ENCODE results near the gene MKI67. TPM values are rescaled to one million over a fixed set of nuclear protein-coding genes. Genes with fewer than 3 reads are reported as not detected.

Gene MKI67
- total RNA-seq, 1 donor, result 38.7 TPM

- no peak for TF ChIP-seq CTCF (IDR thresholded peaks at IDR 0.05; ENCODE audit: insufficient read depth, low read length)
- DNase-seq (ENCODE audit: low read depth), result peak; percentile 31
- no peak overlapping the region for H3K4me3 ChIP-seq (ENCODE audit: low read depth, low read length)
Observed at GRCh38 chr10:128064108-128064969, 61.9 kb downstream of the MKI67 start.

- no peak overlapping the region for H3K4me3 ChIP-seq (ENCODE audit: low read depth, low read length)
- no peak for DNase-seq (ENCODE audit: low read depth)
- TF ChIP-seq CTCF (IDR thresholded peaks at IDR 0.05; ENCODE audit: insufficient read depth, low read length), result no peak
Observed at GRCh38 chr10:128063736-128064107, 62.5 kb downstream of the MKI67 start.

DNA sequence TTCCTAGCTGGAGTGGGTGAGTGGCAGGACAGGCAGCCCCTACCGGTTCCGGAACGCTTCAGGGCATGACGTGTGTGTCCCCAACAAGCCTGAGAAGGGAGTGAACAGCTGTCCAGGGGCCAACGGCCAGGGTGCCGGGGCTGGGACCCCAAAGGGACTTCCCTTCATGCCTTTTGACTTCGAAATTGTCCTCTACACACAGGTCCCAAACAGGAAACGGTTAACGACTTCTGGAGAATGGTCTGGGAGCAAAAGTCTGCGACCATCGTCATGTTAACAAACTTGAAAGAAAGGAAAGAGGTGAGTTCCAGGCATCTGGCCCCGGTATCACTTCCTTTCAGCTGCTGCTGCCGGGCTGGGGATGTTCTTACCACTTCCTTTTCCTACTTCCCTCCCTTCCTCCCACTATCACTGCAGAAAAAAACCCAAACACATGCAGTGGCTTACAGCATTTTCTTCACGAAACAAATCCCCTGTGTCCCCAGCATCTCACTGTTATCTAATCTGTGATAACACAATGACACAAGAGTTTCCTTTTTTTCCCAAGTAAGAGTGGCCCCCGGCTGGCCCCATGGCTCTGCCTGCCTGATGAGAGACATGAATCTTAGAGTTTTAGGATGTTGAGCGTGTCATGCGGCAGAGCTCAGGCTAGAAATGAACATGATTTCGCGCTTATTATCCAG is 63.2 kb downstream of the MKI67 start:
- no peak overlapping the region for H3K4me3 ChIP-seq (ENCODE audit: low read depth, low read length)
- DNase-seq (ENCODE audit: low read depth), result no peak
- TF ChIP-seq CTCF (IDR thresholded peaks at IDR 0.05; ENCODE audit: insufficient read depth, low read length), result no peak

DNA sequence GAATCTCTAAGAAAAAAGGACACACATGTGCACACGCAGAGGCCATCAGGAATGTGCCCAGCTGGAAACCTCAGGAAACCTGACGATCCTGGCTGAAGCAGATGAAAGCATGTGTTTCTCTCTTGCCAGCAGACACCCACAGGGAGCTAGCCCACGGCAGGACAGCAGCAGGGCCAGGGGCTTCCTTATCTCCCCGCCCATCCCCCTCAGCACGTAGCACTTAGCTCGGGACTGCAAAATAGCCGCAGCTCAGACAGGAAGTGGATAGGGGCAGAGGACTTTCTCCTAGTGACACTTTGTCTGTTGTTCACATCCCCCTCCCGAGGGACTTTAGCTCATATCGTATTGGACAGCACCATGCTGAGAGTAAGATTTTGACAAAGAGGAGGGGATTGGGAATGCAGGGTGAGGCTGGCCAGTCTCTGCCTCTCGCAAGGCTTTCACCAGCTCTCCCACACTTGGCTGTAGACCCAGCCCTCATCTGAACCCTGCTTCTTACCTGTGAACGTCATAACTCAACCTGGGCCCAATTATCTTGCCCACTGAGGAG is 63.8 kb downstream of the MKI67 start:
- TF ChIP-seq CTCF (IDR thresholded peaks at IDR 0.05; ENCODE audit: insufficient read depth, low read length), result no peak
- no peak overlapping the region for H3K4me3 ChIP-seq (ENCODE audit: low read depth, low read length)
- no peak for DNase-seq (ENCODE audit: low read depth)

GRCh38 chr10:128061306-128062300 is 64.6 kb downstream of the MKI67 start:
- H3K4me3 ChIP-seq (ENCODE audit: low read depth, low read length), result no peak overlapping the region
- DNase-seq (ENCODE audit: low read depth), result no peak
- no peak for TF ChIP-seq CTCF (IDR thresholded peaks at IDR 0.05; ENCODE audit: insufficient read depth, low read length)

Measured in fibroblast of the aortic adventitia (primary cell).